Stimulated activated CD8-positive, alpha-beta memory T cell treated with anti-CD3 and anti-CD28 coated beads, Interleukin-15, amount 100 ng/mL, for 48 hours (primary cell): ENCODE data around the gene EPB41L4B.

ENCODE experiments used
- DNase-seq, 2 donors: peaks; one replicate each; pipeline ENCODE4 v3.0.0-alpha.2; 2020; ENCODE audit warnings: low read depth in 2 of 2

The EPB41L4B gene

GRCh38 chr9:109122726-109123621, 197.9 kb downstream of the EPB41L4B start:
- no peak for DNase-seq
